GM12878 (cell line): ENCODE data around the gene SCN4A. TPM values are rescaled to one million over a fixed set of nuclear protein-coding genes. Genes with fewer than 3 reads are reported as not detected.
"Not testable (repeated sequence)": the region's sequence is repeated elsewhere in the genome, so short reads cannot be mapped to it uniquely, and the experiment has no call there.

Experiments
- ATAC-seq: fragments of 200-7000 bp; cut with Tn5 transposase; 3 replicates; pipeline ENCODE4 v1.9.1; 2020; ENCODE audit warnings: mild to moderate bottlenecking, moderate library complexity
- BruUV-seq: library from RNA; stranded (reverse); fragments of 400-500 nt; replicated peaks from 2 replicates; lab custom pipeline; 2021; lab: Mats Ljungman, UMichigan
- CTCF ChIA-PET: fragments of 300-600 bp; sonication (Branson Sonifier 250); formaldehyde crosslinking; extraction: SDS; loops from one replicate; lab custom pipeline; 2021; ENCODE audit warnings: inconsistent platforms; lab: Yijun Ruan, JAX
- POLR2A ChIA-PET: fragments of 350-600 bp; formaldehyde crosslinking; extraction: SDS; loops from one replicate; lab custom pipeline; 2021; ENCODE audit warnings: inconsistent platforms; lab: Charles Lee
- RAD21 ChIA-PET: fragments of 300-600 bp; sonication (Branson Sonifier 250); formaldehyde crosslinking; loops from one replicate; lab custom pipeline; 2023; ENCODE audit warnings: antibody characterized with exemption; ENCODE audit not compliant: unreplicated experiment; lab: Charles Lee
- SMC1A ChIA-PET: fragments of 300-600 bp; sonication (Branson Sonifier 250); formaldehyde crosslinking; loops from one replicate; lab custom pipeline; 2023; ENCODE audit not compliant: unreplicated experiment, uncharacterized antibody; lab: Charles Lee
- DNase-seq: peaks from one replicate; pipeline ENCODE4 v3.0.0-alpha.2; 2011; ENCODE audit warnings: low read depth, low spot score
- FAIRE-seq: peaks from 3 replicates; lab custom pipeline; 2011; peaks lifted over from hg19 to GRCh38; lab: Jason Lieb, UNC
- H2AFZ ChIP-seq: 2 replicates; pipeline ENCODE4 v1.6.0; 2011; ENCODE audit warnings: low read depth, low read length, control low read depth; ENCODE audit not compliant: control insufficient read depth
- H3K27ac ChIP-seq: 2 replicates; pipeline ENCODE4 v1.5.1; 2011; ENCODE audit warnings: control low read depth; ENCODE audit not compliant: control insufficient read depth, insufficient read depth
- H3K27me3 ChIP-seq, 2 experiments: replicated peaks in 1 of 2; 2 replicates each; pipeline versions ENCODE4 v1.6.0 to v1.6.1; 2011; ENCODE audit warnings: low read length in 1 of 2; ENCODE audit not compliant: control insufficient read depth in 2 of 2, insufficient read depth in 2 of 2
- H3K36me3 ChIP-seq, 2 experiments: 2 replicates each; pipeline ENCODE4 v1.5.1; 2011; ENCODE audit warnings: low read length in 1 of 2; ENCODE audit not compliant: control insufficient read depth in 2 of 2, insufficient read depth in 2 of 2
- H3K4me1 ChIP-seq: 2 replicates; pipeline ENCODE4 v1.6.1; 2011; ENCODE audit warnings: mild to moderate bottlenecking, low read length, moderate library complexity, mixed read lengths; ENCODE audit not compliant: control insufficient read depth, insufficient read depth
- H3K4me2 ChIP-seq: 2 replicates; pipeline ENCODE4 v1.6.0; 2011; ENCODE audit warnings: control low read depth; ENCODE audit not compliant: control insufficient read depth, insufficient read depth
- H3K4me3 ChIP-seq: fragments of 200-600 bp; sonication (generic); 2 replicates; pipeline ENCODE4 v1.5.1; 2016
- H3K79me2 ChIP-seq: 2 replicates; pipeline ENCODE4 v1.6.0; 2011; ENCODE audit warnings: low read length; ENCODE audit not compliant: control insufficient read depth, insufficient read depth
- H3K9ac ChIP-seq: 2 replicates; pipeline ENCODE4 v1.8.0; 2011; ENCODE audit warnings: low read length, control low read depth, mixed read lengths; ENCODE audit not compliant: control insufficient read depth, insufficient read depth
- H3K9me3 ChIP-seq: replicated peaks from 3 replicates; pipeline ENCODE4 v1.5.1; 2011; ENCODE audit warnings: mild to moderate bottlenecking, low read length; ENCODE audit not compliant: control insufficient read depth, insufficient read depth
- H4K20me1 ChIP-seq: 2 replicates; pipeline ENCODE4 v1.6.0; 2011; ENCODE audit not compliant: control insufficient read depth, insufficient read depth
- BHLHE40 ChIP-seq, 2 experiments: fragments of 450-650 bp in 1 of 2; IDR thresholded peaks; 2 replicates each; pipeline ENCODE4 v1.6.1; 2011 to 2017; ENCODE audit warnings: low read depth in 2 of 2, borderline replicate concordance in 1 of 2, improper control_type of control experiment in 1 of 2, low read length in 1 of 2, mild to moderate bottlenecking in 1 of 2
- IKZF2 ChIP-seq, 2 experiments: fragments of 450-650 bp; IDR thresholded peaks; 2 replicates each; pipeline ENCODE4 v1.6.1; 2017; ENCODE audit warnings: mild to moderate bottlenecking in 2 of 2, moderate library complexity in 2 of 2
- MEF2B ChIP-seq: fragments of 450-650 bp; IDR thresholded peaks from 2 replicates; pipeline ENCODE4 v1.6.1; 2018; ENCODE audit warnings: mild to moderate bottlenecking, moderate library complexity; ENCODE audit not compliant: partially characterized antibody, poor library complexity, severe bottlenecking
- RELB ChIP-seq: fragments of 450-650 bp; IDR thresholded peaks from 2 replicates; pipeline ENCODE4 v1.6.1; 2017; ENCODE audit warnings: low read depth, mild to moderate bottlenecking, moderate library complexity
- SPI1 ChIP-seq: IDR thresholded peaks from 2 replicates; pipeline ENCODE4 v1.6.1; 2011; ENCODE audit warnings: low read depth, mild to moderate bottlenecking, low read length, moderate library complexity, borderline replicate concordance; ENCODE audit not compliant: insufficient read depth
- WGBS: methylation state at CpG from one replicate; pipeline ENCODE4 v1.1.6; 2016; ENCODE audit warnings: low lambda C conversion rate; ENCODE audit not compliant: insufficient replicate concordance, insufficient coverage; ENCODE audit errors: missing lambda C conversion rate; 5-methylcytosine and 5-hydroxymethylcytosine counted together
- in situ Hi-C: fragments of 300-500 bp; cut with MboI; formaldehyde crosslinking; loops from 9 replicates; pipeline ENCODE4 v1.14.3; 2018; ENCODE audit warnings: mixed read lengths
- intact Hi-C: fragments of 100-400 bp; cut with micrococcal nuclease; formaldehyde crosslinking; loops from one replicate; pipeline ENCODE4 v1.14.2; 2022; ENCODE audit not compliant: unreplicated experiment
- polyA plus RNA-seq, 11 experiments: library from polyadenylated mRNA; depleted of rRNA in 4 of 11; unstranded in 6 of 11; stranded (reverse) in 5 of 11; fragments of >200 nt; fragmentation: Nextera tagmentation in 4 of 11; fragmentation: Illumina TruSeq in 1 of 11; extraction: Ambion mirVana in 4 of 11; extraction: Trizol in 1 of 11; gene quantifications; 1 replicate in 1 of 11; 2 replicates in 10 of 11; pipeline versions ENCODE4 v1.2.1 to v1.2.3, GENCODE V29; 2011 to 2016; ENCODE audit warnings: inconsistent platforms in 2 of 11, missing spikeins in 2 of 11, low read depth in 1 of 11
- total RNA-seq, 4 experiments: library from RNA; depleted of rRNA in 3 of 4; stranded (reverse); fragments of >200 nt in 3 of 4; fragmentation: Illumina TruSeq in 1 of 4; extraction: Trizol in 1 of 4; gene quantifications; 2 replicates each; pipeline versions ENCODE4 v1.2.1 to v1.2.3, GENCODE V29; 2013 to 2021

SCN4A gene
- total and polyA plus RNA-seq, 10 of the 15 experiments (the other 5 are each of a cell fraction or from before 2014, with no cell fraction given): under 0.01 to 0.15 (median 0.07) TPM; not detected in 4

GRCh38 chr17:63915753-63916152 lies 57.0 kb downstream of the SCN4A start:
- intact Hi-C loops, H3K27me3 ChIP-seq, H3K4me1 ChIP-seq, FAIRE-seq, H3K9ac ChIP-seq, BruUV-seq, DNase-seq, H3K27ac ChIP-seq, H3K9me3 ChIP-seq, H3K4me3 ChIP-seq, H3K79me2 ChIP-seq, in situ Hi-C loops, H4K20me1 ChIP-seq, H3K36me3 ChIP-seq: not testable (repeated sequence)
- WGBS: 0% methylated on average over 10 of the region's 10 CpGs
- POLR2A ChIA-PET: interaction anchor here (1.1 to 1.4 kb wide), 3 partner anchors 30 to 109 kb away, joined by 3 to 4 read pairs (median 4); partner anchors contain the start of gene ICAM2
- RAD21 ChIA-PET: interaction anchor here (1.1 to 9.2 kb wide), 10 partner anchors 16 to 218 kb away, joined by 3 to 288 read pairs (median 6); partner anchors contain the start of genes CD79B and ICAM2
- H2AFZ ChIP-seq: peak overlapping the region; percentile 51; the same call in 1 of the 2 replicates
- H3K4me2 ChIP-seq: peak overlapping the region; percentile 44; the same call in 1 of the 2 replicates
- TF ChIP-seq RELB: peak; percentile 41; the same call in 1 of the 2 replicates
- TF ChIP-seq SPI1: peak; percentile 74
- peak; percentile 70 to 91; a peak in 3 of 4 replicates for TF ChIP-seq BHLHE40 (IDR thresholded peaks at IDR 0.05; ENCODE audit: borderline replicate concordance in 1 of 2, low read depth in 2 of 2, low read length in 1 of 2)
- peak; percentile 62 for TF ChIP-seq MEF2B
- peak; percentile 24 to 46; a peak in 2 of 4 replicates for TF ChIP-seq IKZF2 (IDR thresholded peaks at IDR 0.05)
- CTCF ChIA-PET: interaction anchor here (0.9 to 17.4 kb wide), 12 partner anchors 11 to 217 kb away, joined by 3 to 481 read pairs (median 6); partner anchors contain the start of genes CD79B, ERN1 and ICAM2
- peak; percentile 76 for ATAC-seq
- SMC1A ChIA-PET: interaction anchor here (1.2 to 14.0 kb wide), 13 partner anchors 8 to 217 kb away, joined by 3 to 248 read pairs (median 5); partner anchors contain the start of genes CD79B and ICAM2
